GM18505 (cell line): ENCODE data around the gene SSX2B.
"Not testable (repeated sequence)": the region's sequence is repeated elsewhere in the genome, so short reads cannot be mapped to it uniquely, and the experiment has no call there.

Source experiments
- ATAC-seq: cut with Tn5 transposase; IDR thresholded peaks from one replicate; pipeline ENCODE4 v1.9.1; 2021; ENCODE audit not compliant: unreplicated experiment

SSX2B gene, protein sequence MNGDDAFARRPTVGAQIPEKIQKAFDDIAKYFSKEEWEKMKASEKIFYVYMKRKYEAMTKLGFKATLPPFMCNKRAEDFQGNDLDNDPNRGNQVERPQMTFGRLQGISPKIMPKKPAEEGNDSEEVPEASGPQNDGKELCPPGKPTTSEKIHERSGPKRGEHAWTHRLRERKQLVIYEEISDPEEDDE

DNA sequence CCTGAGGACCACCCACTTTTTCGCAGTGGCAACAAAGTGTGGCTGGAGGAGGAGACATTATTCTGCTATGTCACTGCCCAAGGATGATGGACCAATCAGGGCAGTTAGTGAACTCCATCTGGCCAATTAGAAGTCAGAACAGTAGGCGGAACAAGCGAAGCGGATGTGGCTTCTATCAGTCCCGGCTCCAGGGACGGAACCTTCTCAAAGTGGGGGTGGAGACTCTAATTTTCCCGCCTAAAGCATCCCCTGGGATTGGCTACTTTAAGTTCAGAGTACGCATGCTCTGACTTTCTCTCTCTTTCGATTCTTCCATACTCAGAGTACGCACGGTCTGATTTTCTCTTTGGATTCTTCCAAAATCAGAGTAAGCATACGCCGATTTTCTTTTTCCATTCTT lies at the start of gene SSX2B:
SSX2B (plus strand) TSS at position 301 of the 400 bp plus-strand sequence. CDS start 1,429 bp downstream, outside the sequence.
- ATAC-seq = not testable (repeated sequence)

DNA sequence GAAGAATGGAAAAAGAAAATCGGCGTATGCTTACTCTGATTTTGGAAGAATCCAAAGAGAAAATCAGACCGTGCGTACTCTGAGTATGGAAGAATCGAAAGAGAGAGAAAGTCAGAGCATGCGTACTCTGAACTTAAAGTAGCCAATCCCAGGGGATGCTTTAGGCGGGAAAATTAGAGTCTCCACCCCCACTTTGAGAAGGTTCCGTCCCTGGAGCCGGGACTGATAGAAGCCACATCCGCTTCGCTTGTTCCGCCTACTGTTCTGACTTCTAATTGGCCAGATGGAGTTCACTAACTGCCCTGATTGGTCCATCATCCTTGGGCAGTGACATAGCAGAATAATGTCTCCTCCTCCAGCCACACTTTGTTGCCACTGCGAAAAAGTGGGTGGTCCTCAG lies 44.0 kb upstream of the SSX2B start, which contains the start of gene SSX2:
SSX2 (minus strand) TSS at position 101 of the 400 bp plus-strand sequence. CDS start 1,429 bp downstream, outside the sequence.
- not testable (repeated sequence) for ATAC-seq

DNA sequence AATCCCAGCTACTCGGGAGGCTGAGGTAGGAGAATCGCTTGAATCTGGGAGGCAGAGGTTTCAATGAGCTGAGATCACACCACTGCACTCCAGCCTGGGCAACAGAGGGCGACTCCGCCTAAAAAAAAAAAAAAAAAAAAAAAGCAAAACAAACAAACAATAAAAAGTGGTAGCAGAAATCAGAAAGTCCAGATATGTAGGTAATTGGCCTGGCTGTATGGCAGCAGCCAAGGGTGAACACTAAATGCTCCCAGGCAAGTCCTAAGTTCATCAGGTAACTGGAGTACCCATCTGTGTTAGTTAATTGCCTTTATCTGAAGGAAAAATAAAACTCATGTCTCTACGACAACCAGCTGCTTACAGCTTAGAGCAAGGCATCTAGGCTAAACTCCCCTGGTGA lies 14.9 kb downstream of the SSX2B start:
- not testable (repeated sequence) for ATAC-seq

DNA sequence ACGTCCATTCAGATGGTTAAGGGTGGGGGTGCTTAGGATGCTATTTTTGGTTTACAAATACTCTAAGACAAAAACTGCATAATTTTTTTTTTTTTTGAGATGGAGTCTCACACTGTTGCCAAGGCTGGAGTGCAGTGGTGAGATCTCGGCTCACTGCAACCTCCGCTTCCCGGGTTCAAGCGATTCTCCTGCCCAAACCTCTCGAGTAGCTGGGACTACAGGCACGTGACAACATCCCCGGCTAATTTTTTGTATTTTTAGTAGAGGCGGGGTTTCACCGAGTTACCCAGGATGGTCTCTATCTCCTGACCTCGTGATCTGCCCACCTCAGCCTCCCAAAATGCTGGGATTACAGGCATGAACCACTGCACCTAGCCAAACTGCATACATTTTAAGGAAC lies 22.5 kb downstream of the SSX2B start:
- not testable (repeated sequence) for ATAC-seq

DNA sequence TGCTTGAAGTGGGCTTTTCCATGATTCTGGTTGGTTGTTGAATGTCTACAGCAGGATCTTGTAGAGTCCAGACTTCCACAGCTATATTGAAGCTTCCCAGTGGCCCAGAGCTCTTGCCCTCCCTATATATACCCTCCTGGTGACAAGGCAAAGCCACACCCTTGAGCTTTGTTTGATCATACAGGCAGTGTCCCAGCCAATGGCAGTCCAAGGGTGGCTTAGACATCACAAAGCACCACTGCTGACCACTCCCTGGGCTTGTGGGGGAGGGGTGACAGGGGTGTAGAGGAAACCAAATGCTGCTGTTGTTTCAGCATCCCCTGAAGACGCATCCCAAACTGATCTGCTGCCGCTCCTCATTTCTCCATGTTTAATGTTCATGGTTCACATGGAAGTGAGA lies 46.3 kb downstream of the SSX2B start, which contains the start of gene SPANXN5:
SPANXN5 (minus strand) TSS at position 101 of the 400 bp plus-strand sequence; CDS start at position 22, 79 bp downstream.
- ATAC-seq = not testable (repeated sequence)

DNA sequence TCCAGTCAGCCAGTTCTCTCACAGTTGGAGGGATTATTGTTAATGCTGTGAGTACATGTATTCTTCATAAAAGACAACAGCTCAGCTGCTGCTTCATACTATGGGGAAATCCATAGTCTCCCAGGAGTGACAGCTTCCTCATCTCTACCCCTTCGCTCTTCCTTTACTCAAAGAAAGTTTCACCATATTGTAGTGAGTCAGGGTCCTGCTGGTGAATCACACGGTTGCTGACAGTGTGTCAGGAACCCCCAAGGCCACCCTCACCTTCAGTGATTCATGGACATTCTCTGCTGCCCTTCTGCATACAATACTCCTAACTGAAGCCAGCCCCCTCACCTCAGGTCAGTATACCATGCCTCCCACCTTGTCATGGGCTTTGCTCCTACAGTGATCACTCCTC lies 53.8 kb downstream of the SSX2B start:
- ATAC-seq = not testable (repeated sequence)
